Measurements from ENCODE around the gene RNU4-1.

GRCh38 chr12:120267736-120268135, 25.3 kb downstream of the RNU4-1 start:
- TF ChIP-seq POLR2A (IDR thresholded peaks at IDR 0.05): no peak
- TF ChIP-seq, protein P1, sequence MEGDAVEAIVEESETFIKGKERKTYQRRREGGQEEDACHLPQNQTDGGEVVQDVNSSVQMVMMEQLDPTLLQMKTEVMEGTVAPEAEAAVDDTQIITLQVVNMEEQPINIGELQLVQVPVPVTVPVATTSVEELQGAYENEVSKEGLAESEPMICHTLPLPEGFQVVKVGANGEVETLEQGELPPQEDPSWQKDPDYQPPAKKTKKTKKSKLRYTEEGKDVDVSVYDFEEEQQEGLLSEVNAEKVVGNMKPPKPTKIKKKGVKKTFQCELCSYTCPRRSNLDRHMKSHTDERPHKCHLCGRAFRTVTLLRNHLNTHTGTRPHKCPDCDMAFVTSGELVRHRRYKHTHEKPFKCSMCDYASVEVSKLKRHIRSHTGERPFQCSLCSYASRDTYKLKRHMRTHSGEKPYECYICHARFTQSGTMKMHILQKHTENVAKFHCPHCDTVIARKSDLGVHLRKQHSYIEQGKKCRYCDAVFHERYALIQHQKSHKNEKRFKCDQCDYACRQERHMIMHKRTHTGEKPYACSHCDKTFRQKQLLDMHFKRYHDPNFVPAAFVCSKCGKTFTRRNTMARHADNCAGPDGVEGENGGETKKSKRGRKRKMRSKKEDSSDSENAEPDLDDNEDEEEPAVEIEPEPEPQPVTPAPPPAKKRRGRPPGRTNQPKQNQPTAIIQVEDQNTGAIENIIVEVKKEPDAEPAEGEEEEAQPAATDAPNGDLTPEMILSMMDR (IDR thresholded peaks at IDR 0.05): no peak

Data from Peyer's patch (tissue), 4 donors.